Measurements from ENCODE around the gene PSMD8. TPM values are rescaled to one million over a fixed set of nuclear protein-coding genes. Genes with fewer than 3 reads are reported as not detected.
A peak's percentile ranks its signal among the peaks of the same experiment; 100 is the strongest.

PSMD8 gene
- total and polyA plus RNA-seq, 2 of the 8 experiments (the other 6 are each of a cell fraction or from before 2014, with no cell fraction given), result 170 to 486 TPM

DNA sequence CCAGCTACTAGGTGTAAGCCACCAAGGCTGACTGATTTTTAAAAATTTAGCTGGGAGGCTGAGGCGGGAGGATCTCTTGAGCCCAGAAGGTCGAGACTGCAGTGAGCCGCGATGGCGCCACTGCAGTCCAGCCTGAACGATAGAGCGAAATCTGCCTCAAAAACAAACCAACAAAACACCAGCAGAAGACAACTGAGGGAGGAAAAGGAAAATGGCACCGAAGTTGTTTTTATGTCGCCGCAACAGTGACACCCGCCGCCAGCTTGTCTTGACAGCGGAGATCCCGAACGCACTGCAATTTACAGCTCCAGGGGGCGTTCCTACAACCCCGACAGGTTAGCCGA is 28.2 kb downstream of the PSMD8 start:
- Histone ChIP-seq H3K4me2 (ENCODE audit: insufficient read depth in 1 of 2, low read depth in 2 of 2, low read length in 2 of 2) (peak overlapping the region; percentile 46 to 59; a peak in 3 of 4 replicates), H3K9ac (replicated peaks in 1 of 4; ENCODE audit: extremely low read depth in 1 of 4, low read depth in 3 of 4, low read length in 3 of 4) (no peak overlapping the region), H3K56ac (replicated peaks; ENCODE audit: insufficient read length, low read depth, low read length) (no peak overlapping the region), H2BK12ac (ENCODE audit: low read depth, low read length) (no peak overlapping the region), H3K4ac (replicated peaks; ENCODE audit: insufficient read length, low read depth, low read length) (no peak overlapping the region), H4K20me1 (replicated peaks in 1 of 2; ENCODE audit: control insufficient read depth in 1 of 2, insufficient read depth in 2 of 2, low read length in 2 of 2) (no peaks in the 10 kb centered on the region), H3K79me1 (ENCODE audit: low read depth, low read length) (no peaks in the 10 kb centered on the region), H4K91ac (replicated peaks; ENCODE audit: insufficient read length, low read length) (no peak overlapping the region), H2BK5ac (ENCODE audit: low read depth, low read length) (no peak overlapping the region), H2AK5ac (ENCODE audit: low read depth, low read length) (no peak overlapping the region), H3K9me3 (ENCODE audit: insufficient read depth in 2 of 2, low read depth in 1 of 2, low read length in 1 of 2) (no peaks in the 10 kb centered on the region), H3K14ac (ENCODE audit: insufficient read length) (no peak overlapping the region), H3K36me3 (ENCODE audit: control insufficient read depth in 2 of 4, insufficient read depth in 4 of 4, low read length in 3 of 4) (no peaks in the 10 kb centered on the region), H3K18ac (ENCODE audit: extremely low read depth, low read length) (no peak overlapping the region), H3K27me3 (replicated peaks in 1 of 4; ENCODE audit: control insufficient read depth in 3 of 4, extremely low read depth in 1 of 4, insufficient read depth in 3 of 4, low read length in 3 of 4) (peaks cover 2 to 42% (median 34%) of the 10 kb centered on the region in 4 experiments), H2BK120ac (replicated peaks; ENCODE audit: low read depth, low read length) (no peak overlapping the region), H3K27ac (ENCODE audit: low read depth, low read length) (no peak overlapping the region), H4K5ac (ENCODE audit: insufficient read length, low read depth, low read length) (no peak overlapping the region), H3K4me3 (ENCODE audit: extremely low read depth in 1 of 4, insufficient read depth in 2 of 4, low read depth in 3 of 4, low read length in 4 of 4) (peak overlapping the region in 2 of 4 experiments; percentile 18 to 52; a peak in 4 of 8 replicates), H2BK20ac (ENCODE audit: low read length) (no peak overlapping the region), H2BK15ac (ENCODE audit: low read length) (no peak overlapping the region), H3K23me2 (ENCODE audit: low read depth, low read length) (peaks cover 5% of the 10 kb centered on the region; the same call in 1 of the 2 replicates), H2AFZ (ENCODE audit: low read length) (peak overlapping the region; percentile 40; the same call in 1 of the 2 replicates), H3K23ac (ENCODE audit: insufficient read length) (no peak overlapping the region), H4K8ac (ENCODE audit: extremely low read depth, insufficient read depth, low read length) (peak overlapping the region; percentile 65; the same call in 1 of the 2 replicates), H3K79me2 (ENCODE audit: control insufficient read depth in 1 of 2, insufficient read depth in 2 of 2, low read length in 2 of 2) (no peaks in the 10 kb centered on the region), H3K4me1 (replicated peaks in 1 of 4; ENCODE audit: control insufficient read depth in 3 of 4, insufficient read depth in 4 of 4, low read length in 3 of 4) (no peaks in the 10 kb centered on the region; a peak in 2 of 7 replicates)
- ChIA-PET POLR2A (ENCODE audit: partially characterized antibody) (interaction anchor here (0.8 to 6.1 kb wide), 14 partner anchors 13 to 528 kb away, joined by 3 to 38 read pairs (median 4); partner anchors contain the start of genes GGN, MRPS12, SARS2 and SPRED3), CTCF (ENCODE audit: partially characterized antibody) (interaction anchor here (0.6 to 4.2 kb wide), 38 partner anchors 9 to 575 kb away, joined by 3 to 35 read pairs (median 5); partner anchors contain the start of genes MAP4K1 and RASGRP4)
- DNase-seq (ENCODE audit: low read depth in 1 of 2, low spot score in 2 of 2), result no peak
- no peak for FAIRE-seq
- 15% methylated on average over 18 of the region's 18 CpGs; no CpG with 5 or more reads in 1 of the 2 experiments for WGBS, 2 experiments (ENCODE audit: extremely low coverage in 1 of 2, insufficient coverage in 1 of 2, insufficient read length in 1 of 2, insufficient replicate concordance in 2 of 2, low coverage in 1 of 2, low lambda C conversion rate in 2 of 2, missing lambda C conversion rate in 1 of 2)
- TF ChIP-seq GTF2F1 (IDR thresholded peaks at IDR 0.05; ENCODE audit: borderline replicate concordance, low read depth, low read length) (no peak), CREB1 (IDR thresholded peaks at IDR 0.05) (peak; percentile 59), SP4 (IDR thresholded peaks at IDR 0.05; ENCODE audit: low read length) (no peak), KDM1A (IDR thresholded peaks at IDR 0.05; ENCODE audit: borderline replicate concordance, low read length) (no peak), PHF8 (conservative IDR thresholded peaks at IDR 0.05; ENCODE audit: low read depth, low read length) (no peak), TAF7 (optimal IDR thresholded peaks at IDR 0.05; ENCODE audit: borderline replicate concordance, low read depth, low read length) (no peak), YY1 (IDR thresholded peaks at IDR 0.05; ENCODE audit: low read depth, low read length) (peak; percentile 11; the same call in 1 of the 2 replicates), NANOG (IDR thresholded peaks at IDR 0.05; ENCODE audit: insufficient read depth, low read depth, low read length, poor library complexity, severe bottlenecking) (no peak), RBBP5 (IDR thresholded peaks at IDR 0.05; ENCODE audit: borderline replicate concordance, low read depth, low read length) (peak; percentile 3; the same call in 1 of the 2 replicates), SIN3A (conservative IDR thresholded peaks at IDR 0.05 in 1 of 2, IDR thresholded peaks at IDR 0.05 in 1 of 2; ENCODE audit: low read depth in 1 of 2, low read length in 2 of 2) (peak; percentile 86 to 94; a peak in 2 of 4 replicates), CHD2 (IDR thresholded peaks at IDR 0.05; ENCODE audit: low read length) (no peak)

Data from H1 (cell line).